Epithelial cell of proximal tubule (primary cell): ENCODE results near the gene TRIM7. TPM values are rescaled to one million over a fixed set of nuclear protein-coding genes. Genes with fewer than 3 reads are reported as not detected.
A peak's percentile ranks its signal among the peaks of the same experiment; 100 is the strongest.

Experiments used
- DNase-seq: peaks from one replicate; pipeline ENCODE4 v3.0.0-alpha.2; 2011; ENCODE audit warnings: low read depth
- H3K4me3 ChIP-seq: 2 replicates; pipeline ENCODE4 v1.5.1; 2011; ENCODE audit warnings: low read depth, mild to moderate bottlenecking, low read length
- CTCF ChIP-seq: conservative IDR thresholded peaks from 2 replicates; pipeline ENCODE4 v1.5.1; 2012; ENCODE audit warnings: low read depth, mild to moderate bottlenecking, low read length
- total RNA-seq: library from RNA; depleted of rRNA; stranded (reverse); fragments of >200 nt; gene quantifications from 2 replicates; pipeline ENCODE4 v1.2.3, GENCODE V29; 2015

The TRIM7 gene
- total RNA-seq, 1 donor from 2014 or later = 14.6 TPM

- no peak overlapping the region for H3K4me3 ChIP-seq
- no peak for TF ChIP-seq CTCF
- no peak for DNase-seq
Observed at GRCh38 chr5:181160152-181160754, 44.7 kb downstream of the TRIM7 start.

GRCh38 chr5:181159286-181160151 is 45.5 kb downstream of the TRIM7 start:
- no peak for DNase-seq
- no peak overlapping the region for H3K4me3 ChIP-seq
- peak; percentile 94 for TF ChIP-seq CTCF

- no peak for TF ChIP-seq CTCF
- no peak for DNase-seq
- H3K4me3 ChIP-seq = no peak overlapping the region
Observed at GRCh38 chr5:181158869-181159268, 46.1 kb downstream of the TRIM7 start.

GRCh38 chr5:181156758-181157157 is 48.2 kb downstream of the TRIM7 start:
- no peak overlapping the region for H3K4me3 ChIP-seq
- no peak for TF ChIP-seq CTCF
- no peak for DNase-seq

- no peak overlapping the region for H3K4me3 ChIP-seq
- DNase-seq = no peak
- no peak for TF ChIP-seq CTCF
Observed at GRCh38 chr5:181153814-181154213, 51.2 kb downstream of the TRIM7 start.

GRCh38 chr5:181152406-181152805 is 52.6 kb downstream of the TRIM7 start:
- no peak for TF ChIP-seq CTCF
- no peak for DNase-seq
- no peak overlapping the region for H3K4me3 ChIP-seq

- DNase-seq = no peak
- H3K4me3 ChIP-seq = no peak overlapping the region
- peak; percentile 15 for TF ChIP-seq CTCF
Observed at GRCh38 chr5:181151146-181151545, 53.9 kb downstream of the TRIM7 start.
